ENCODE results near the gene OSBPL8.

GRCh38 chr12:76313299-76313698 lies 246.3 kb downstream of the OSBPL8 start:
- TF ChIP-seq CTCF (IDR thresholded peaks at IDR 0.05) (no peak), POLR2A (IDR thresholded peaks at IDR 0.05) (no peak)

Data from lower leg skin (tissue), 3 donors.